ENCODE measurements around the gene PLVAP. TPM values are rescaled to one million over a fixed set of nuclear protein-coding genes. Genes with fewer than 3 reads are reported as not detected.
"Not testable (repeated sequence)": the region's sequence is repeated elsewhere in the genome, so short reads cannot be mapped to it uniquely, and the experiment has no call there.

PLVAP gene
- total RNA-seq, 1 donor from 2014 or later = 4.6 TPM

DNA sequence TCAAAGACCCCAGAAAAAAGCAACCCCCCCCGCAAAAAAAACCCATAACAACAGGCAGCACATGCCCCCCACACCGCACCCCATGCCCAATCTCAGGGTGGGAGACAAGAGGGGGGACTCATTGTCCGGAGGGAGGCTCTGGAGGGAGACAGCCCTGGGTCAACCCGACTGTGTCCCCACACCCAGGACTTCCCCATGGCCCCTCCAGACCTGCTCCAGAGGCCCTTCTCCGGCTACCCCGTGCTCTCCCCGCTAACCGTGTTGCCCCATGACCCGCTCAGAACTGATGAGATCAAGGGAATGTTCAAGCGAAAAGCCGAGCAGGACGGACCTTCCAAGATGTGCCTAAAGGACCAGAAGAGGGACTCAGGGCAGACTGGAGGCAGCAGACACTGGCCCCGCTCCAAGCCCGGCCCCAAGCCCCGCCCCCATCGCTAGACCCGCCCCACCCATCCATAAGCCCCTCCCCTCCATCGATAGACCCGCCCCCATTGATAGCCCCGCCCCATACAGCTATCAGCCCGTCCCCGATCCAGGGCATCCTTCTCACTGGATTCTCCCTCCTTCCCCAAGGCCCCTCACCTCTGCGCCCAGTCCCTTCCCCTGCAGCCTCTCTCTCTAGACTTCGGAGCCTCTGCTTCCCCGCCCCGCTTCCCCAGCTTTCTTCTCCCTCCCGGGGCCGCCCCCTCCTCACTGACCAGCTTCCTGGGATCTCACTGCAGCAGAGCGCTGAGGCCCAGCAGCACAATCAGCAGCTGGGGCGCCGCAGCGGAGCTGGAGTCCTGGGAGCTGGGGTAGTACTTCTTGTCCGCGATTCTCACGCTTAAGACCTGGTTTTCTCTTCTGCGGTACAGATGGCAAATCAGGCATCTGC lies 26.1 kb upstream of the PLVAP start:
- no peak for DNase-seq (ENCODE audit: low spot score)
- ATAC-seq = peak; percentile 17

DNA sequence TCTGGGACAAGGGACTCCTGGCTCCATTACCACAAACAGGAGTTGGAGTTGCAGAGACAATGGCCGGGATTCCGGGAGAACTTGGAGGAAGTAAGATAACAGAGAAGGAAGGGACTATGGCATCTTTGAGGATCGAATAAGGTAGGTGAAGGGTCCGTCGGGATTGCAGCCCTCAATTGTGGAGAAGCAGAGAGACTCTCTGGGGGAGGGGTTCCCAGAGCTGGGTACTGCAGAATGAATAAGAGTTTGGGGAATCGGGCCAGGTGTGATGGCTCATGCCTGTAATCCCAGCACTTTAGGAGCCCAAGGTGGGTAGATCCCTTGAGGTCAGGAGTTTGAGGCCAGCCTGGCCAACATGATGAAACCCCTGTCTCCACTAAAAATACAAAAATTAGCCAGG lies 24.5 kb upstream of the PLVAP start:
- DNase-seq (ENCODE audit: low spot score) (no peak), ATAC-seq (no peak)

DNA sequence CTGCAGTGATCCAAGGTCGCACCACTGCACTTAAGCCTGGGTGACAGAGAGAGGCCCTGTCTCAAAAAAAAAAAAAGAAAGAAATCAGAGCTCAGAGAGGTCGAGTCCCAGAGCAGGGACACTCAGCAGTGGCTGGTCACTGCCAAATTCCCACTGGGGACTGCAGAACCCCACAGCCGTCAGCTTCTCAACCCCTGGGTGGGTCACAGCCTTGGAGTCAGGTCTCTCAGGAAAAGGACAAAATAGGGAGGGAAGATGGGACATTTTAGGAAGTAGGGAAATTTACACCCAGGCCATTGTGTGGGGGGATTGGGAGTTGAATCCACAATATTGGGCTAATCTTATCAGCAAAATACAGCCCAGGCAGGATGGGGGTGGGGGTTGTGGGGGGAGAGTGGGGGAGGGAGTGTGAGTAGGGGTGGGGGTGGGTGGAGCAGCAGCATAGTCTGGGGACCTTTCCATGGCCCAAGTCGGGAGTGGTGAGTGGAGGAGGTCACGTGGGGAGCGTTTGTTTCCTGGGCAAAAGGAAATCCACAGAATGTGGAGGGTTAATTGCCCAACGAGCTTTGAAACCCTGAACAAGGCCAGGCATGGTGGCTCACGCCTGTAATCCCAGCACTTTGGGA lies 21.9 kb upstream of the PLVAP start:
- DNase-seq (ENCODE audit: low spot score) (no peak), ATAC-seq (no peak)

DNA sequence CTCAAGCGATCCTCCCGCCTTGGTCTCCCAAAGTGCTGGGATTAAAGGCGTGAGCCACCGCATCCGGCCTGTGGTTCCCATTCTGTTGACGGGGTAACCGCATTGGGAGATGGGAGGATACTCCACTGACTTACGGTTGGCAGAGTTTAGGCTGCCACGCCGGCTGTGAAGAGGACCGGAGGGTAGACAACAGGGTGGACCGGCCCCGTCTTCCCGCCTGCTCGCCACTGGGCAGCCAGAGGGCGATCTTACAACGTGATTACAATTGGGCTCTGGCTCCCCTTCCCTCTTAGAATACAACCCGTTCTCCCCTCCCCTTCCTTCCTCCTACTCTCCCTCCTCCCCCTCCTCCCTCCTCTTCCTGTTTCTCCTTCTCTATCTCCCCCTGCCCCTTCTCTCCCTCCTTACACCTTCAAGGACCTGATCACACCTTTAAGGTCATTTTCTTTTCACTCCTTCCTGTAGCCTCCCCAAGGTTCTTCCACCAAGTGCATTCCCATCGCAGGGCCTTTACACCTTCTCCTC lies 17.8 kb upstream of the PLVAP start:
- peak; percentile 58 for ATAC-seq
- DNase-seq (ENCODE audit: low spot score) = no peak

DNA sequence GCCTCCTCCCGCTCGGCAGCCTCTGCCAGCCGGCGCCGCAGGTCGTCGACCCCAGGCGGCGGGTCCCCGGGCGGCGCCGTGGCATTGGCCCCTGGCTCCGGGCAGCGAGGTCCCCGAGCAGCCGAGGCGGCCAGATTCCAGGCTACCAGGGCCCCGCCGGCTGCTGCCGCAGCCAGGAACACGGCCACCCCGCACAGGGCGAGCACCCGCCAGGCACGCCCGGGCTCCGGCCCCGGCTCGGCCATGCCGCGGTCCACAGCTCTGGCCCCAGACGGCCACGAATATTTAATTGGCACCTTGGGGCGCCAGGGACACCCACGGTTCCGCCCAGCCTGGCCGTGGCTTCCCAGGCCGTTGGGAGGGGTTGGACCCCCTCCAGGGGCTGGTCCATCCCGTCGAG lies 16.8 kb upstream of the PLVAP start, which contains the start of gene CCDC194:
CCDC194 (minus strand) TSS at position 283 of the 400 bp plus-strand sequence; CDS start at position 245, 38 bp downstream.
- peak; percentile 34 for ATAC-seq

DNA sequence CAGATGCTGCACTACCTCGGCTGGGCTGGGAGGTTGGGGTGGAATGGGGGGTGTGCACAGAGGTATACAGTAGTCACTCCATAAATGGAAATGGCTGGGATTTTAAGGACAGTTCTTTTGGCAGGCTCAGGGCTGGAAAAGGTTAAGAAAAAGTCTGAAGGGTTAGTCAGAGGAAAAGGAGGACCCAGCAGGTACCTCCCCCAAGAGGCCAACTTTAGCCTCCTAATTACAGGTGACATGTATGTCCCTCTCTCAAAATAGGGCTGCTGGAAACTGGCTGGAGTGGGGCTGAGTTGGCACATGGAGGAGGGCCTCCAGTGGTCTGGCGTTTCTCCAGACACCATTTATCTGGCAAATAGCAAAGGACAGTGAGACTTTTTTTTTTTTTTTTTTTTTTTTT lies 15.9 kb upstream of the PLVAP start:
- ATAC-seq (no peak), DNase-seq (ENCODE audit: low spot score) (no peak)

More for the DNA sequence above, 16.8 kb upstream of the PLVAP start, which contains the start of gene CCDC194:
- DNase-seq (ENCODE audit: low spot score) = no peak

DNA sequence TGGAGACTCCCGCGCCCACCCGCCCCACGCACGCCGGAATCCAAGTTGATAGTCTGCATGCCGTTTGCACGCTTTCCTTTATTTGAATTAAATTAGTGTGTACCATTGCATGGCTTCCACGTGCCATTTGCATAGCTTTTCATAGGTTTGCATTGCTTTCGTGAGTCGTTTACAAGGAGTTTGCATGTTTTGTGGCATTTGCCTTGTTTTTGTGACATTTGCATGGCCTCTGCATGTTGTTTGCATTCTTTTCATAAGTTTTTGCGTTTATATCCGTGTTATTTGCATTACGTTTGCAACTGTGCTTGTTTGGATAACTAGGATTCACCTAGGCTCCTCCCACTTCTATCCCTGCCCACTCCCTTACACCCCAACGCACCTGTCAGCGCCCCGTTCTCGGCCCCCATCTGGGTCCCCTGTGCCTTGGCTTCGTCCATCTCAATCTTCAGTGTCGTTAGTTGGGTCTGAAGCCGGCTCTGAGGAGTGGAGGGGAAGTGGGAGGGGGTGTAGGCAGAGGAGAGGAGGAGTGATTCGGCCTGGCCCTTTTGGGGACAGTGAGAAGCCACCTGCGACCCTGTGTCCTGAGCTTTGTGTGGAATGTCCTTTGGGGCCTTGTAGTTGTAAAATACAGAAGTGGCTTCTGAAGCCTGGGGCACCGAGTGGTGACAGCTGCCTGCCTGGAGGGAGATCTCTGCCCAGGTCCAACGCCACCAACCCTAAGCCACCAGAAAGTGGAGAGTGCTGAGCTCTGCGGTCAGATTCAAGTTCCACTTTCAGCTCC lies 14.4 kb upstream of the PLVAP start:
- DNase-seq (ENCODE audit: low spot score) (no peak), ATAC-seq (peak; percentile 5)

DNA sequence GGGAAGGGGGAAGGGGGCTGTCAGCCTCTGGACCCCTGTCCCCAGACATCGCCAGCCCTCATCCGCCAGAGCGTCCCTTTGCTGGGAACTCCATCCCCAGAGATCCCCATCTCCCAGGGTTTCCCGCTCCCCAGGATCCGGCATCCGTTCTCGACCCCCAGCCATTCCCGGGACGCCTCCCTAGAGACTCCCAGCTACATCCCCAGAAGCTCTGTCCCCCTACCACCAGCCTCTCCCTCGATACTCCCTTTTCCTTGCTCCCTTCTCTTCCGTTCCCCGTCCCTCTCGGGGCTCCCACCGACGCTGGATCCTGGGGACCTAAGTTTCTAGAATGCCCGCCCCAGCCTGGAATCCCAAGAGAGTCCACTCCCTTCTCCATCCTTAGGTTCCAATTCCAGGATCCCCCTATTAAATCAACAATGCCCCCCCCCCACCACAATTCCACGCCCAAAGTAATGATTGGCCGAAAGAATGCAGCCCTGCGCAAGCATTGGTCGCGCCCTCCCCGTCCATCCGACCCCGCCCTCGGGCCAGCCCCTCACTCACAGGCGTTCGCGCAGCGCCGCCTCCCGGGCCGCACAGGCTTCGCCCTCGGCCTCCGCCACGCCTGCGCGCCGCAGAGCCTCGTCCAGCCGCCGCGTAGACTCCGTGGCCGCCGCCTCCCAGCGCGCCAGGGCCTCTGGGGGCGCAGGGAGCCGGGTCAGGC lies 13.7 kb upstream of the PLVAP start:
- DNase-seq (ENCODE audit: low spot score) (peak; percentile 76), ATAC-seq (peak; percentile 92)

DNA sequence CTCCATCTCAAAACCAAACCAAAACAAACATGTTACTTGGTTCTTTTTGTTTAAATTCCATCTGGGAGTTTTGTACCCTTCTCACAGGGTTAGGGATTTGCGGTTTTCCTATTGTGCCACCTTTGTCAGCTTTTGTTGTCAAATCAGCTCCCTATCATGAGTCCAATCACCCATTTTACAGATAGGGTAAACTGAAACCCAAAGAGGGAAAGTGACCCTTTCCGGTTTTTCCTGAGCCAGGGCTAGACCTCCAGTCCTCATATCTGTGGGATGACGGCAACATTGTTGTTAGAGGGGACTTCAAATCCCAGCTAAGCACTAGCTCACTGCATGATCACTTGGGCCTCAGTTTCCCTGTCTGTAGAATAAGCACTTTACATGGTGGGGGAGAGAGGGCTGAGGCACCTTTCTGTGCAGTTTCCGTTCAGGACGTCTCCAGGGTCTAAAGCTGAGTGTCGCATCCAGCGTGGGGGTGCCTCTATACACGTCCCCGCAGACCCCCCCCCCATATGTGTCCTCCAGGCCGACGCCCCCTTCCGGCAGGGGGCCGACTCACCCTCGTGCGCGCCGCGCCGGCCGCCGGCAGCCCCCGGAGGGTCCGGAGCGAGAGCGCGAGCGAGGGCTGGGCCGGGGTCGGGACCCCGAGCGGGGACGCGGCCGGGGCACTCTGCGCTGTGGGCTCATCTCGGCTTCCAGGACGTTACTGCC lies 13.0 kb upstream of the PLVAP start:
- ATAC-seq = no peak
- no peak for DNase-seq (ENCODE audit: low spot score)

DNA sequence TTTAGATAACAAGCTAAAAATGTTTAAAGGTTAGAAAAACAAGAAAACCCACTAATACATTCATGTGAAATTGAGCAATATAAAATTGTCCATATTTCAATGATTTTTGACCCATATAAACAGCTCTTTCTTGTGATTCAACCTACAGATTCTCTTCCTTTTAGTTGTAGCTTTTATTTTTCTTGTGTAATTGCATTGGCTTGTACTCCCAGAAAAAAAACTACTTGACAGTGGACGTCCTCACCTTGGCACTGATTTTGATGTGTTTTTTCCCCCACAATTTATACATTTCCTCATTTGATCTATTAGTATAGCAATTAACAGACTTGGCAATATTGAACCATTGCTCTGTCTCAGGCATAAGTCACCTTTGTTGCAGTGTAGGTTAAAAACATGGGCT lies 12.1 kb upstream of the PLVAP start:
- ATAC-seq = no peak
- DNase-seq (ENCODE audit: low spot score) = no peak

DNA sequence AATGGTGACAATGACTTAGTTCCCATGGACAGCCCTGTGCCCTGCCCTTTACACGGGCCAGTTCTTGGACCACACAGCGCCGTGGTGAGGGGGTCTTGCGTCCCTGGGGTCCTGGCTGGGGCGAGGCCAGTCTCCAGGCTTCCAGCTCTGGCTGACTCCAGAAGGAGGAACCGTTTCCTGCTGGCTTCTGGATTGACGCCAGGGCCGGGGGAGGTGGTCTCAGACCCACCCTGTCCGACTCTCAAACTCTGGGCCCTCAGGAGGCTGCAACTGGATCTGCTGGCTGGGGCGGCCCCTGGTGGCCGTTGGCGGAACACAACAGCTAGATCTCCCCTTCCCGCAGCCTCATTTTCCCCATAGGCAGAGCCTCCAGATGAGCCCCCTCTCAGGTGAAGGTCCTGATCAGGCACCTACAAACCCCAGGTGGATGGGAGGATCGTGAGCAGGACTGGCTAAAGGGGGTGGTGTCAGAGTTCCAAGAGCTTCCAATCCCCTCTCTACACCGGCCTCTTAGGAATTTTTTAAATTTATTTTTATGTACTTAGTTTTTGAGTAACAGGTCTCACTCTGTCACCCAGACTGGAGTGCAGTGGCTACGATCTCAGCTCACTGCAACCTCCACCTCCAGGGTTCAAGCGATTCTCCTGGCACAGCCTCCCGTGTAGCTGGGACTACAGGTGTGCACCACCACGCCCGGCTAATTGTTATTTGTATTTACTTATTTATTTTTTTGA lies 8.9 kb upstream of the PLVAP start:
- no peak for DNase-seq (ENCODE audit: low spot score)
- ATAC-seq = peak; percentile 72

DNA sequence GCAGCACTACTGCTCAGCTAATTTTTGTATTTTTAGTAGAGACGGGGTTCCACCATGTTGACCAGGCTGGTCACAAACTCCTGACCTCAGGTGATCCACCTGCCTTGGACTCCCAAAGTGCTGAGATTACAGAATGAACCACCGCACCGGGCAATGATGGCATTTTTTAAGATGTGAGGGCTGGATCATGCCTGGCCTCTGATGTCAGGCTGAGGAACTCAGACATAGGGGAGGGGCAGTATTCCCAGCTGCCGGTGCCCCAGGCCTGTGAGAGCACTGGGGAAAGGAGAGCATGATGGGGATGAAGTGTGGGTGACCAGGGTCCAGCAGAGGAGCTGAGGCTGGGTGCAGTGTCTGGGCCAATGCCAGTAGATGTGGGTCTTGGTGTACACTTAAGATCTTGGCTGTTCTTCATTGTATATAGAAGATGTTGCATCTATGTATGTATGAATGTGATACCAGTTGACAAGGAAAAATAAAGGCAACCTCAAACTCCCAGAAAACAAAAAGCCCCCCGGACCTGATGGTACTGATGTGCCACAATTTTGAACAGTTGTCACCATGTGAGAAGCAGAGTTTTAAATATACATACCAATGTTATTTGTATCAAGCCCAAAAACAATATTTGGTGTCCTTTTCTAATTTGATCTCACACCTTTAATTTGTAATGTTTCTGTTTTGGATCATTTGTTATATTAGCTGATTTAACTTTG lies 3.4 kb upstream of the PLVAP start:
- DNase-seq (ENCODE audit: low spot score) (no peak), ATAC-seq (no peak)

DNA sequence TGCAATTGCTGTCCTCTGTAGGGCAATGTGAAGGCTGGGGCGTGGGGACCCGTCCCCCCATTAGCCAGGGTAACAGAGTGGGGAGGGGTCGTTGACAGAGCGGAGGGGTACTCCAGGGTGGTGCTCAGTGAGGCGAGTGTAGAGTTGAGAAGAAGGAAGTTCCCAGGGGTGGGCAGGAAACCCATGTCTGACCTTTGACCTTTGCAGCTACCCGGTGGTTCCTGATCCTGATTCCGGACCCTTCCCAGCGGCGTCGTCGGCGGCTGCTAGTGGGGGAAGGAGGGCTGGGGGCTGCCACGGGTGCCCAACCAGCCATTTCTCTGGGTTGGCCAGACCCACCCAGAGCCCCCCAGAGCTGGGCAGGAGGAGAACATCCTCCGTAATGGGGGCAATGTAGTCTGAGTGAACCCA lies 2.1 kb upstream of the PLVAP start:
- ATAC-seq = peak; percentile 15
- no peak for DNase-seq (ENCODE audit: low spot score)

DNA sequence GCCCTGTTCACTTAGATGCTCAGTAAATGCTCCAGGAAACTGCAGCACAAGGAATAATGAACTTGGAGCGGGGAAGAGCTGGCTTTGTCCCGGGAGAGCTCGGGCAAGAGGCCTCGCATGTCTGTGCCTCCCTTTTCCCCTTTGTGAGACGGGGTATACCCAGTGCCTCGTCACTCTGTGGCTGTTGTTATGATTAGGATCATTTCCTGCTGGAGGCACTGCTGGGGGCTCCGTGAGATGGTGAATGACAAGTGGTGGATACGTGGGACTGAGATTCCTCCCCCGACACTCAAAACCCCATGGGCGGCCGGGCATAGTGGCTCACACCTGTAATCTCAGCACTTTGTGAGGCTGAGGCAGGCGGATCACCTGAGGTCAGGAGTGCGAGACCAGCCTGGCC lies 1.1 kb upstream of the PLVAP start:
- ATAC-seq (no peak), DNase-seq (ENCODE audit: low spot score) (no peak)

DNA sequence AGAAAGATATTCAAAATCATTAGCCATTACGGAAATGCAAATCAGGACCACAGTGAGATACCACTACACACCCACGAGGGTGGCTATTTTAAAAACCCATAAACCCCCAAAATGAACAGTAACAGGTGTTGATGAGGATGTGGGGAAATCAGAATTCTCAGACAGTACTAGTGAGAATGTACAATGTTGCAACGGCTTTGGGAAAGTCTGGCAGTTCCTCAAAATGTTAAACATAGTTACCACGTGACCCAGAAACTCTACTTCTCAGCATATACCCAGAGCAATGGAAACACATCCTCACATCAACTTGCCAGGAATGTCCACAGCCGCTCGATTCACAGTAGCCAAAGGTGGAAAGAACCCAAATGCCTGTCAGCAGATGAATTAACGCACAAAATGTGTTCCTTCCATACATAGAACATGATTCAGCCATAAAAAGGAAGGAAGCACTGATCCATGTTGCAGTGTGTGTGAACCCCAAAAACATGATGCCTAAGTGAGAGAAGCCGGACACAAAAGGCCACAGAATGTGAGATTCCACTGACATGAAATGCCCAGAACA lies 7.0 kb downstream of the PLVAP start:
- DNase-seq (ENCODE audit: low spot score) (no peak), ATAC-seq (no peak)

DNA sequence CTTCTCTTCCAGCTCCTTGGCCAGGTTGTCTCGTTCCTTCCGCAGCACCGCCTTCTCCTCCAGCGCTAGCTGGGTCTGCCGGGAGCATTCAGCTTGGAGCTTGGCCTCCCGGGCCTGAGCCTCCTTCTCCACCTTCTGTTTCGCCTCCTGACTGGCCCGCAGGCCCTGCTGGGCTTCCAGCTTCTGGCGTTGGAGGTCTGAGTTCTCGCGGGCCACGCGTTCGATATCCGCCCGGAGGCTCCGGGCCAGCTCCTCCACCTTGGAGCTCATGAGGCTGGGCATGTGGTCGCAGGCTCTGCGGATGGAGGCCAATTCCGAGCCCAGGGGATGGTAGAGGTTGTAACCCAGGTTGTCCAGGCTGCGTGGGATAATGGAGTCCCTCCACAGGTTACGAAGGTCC lies 11.8 kb downstream of the PLVAP start:
- no peak for DNase-seq (ENCODE audit: low spot score)
- ATAC-seq = no peak

DNA sequence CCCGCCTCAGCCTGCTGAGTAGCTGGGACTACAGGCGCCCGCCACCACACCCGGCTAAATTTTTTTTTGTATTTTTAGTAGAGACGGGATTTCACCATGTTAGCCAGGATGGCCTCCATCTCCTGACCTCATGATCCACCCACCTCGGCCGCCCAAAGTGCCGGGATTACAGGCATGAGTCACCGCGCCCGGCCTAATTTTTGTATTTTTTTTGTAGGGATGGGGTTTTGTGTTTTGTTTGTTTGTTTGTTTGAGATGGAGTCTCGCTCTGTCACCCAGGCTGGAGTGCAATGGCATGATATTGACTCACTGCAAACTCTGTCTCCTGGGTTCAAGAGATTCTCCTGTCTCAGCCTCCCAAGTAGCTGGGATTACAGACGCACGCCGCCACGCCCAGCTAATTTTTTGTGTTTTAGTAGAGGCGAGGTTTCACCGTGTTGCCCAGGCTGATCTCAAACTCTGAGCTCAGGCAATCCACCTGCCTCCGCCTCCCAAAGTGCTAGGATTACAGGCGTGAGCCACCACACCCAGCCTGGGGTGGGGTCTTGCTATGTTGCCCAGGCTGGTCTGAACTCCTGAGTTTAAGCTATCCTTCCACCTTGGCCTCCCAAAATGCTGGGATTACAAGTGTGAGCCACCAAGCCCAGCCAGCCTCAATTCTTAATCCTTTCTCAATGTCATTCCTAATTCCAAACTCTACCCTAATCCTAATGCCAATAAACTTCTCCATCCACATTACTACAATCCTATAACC lies 13.1 kb downstream of the PLVAP start:
- DNase-seq (ENCODE audit: low spot score); ATAC-seq: not testable (repeated sequence)
